Neural progenitor cell (in vitro differentiated cells): Measurements from ENCODE around the gene EYS. TPM values are rescaled to one million over a fixed set of nuclear protein-coding genes. Genes with fewer than 3 reads are reported as not detected.

Experiments
- DNase-seq: peaks from one replicate; pipeline ENCODE4 v3.0.0-alpha.2; 2016; ENCODE audit warnings: low spot score
- H2AFZ ChIP-seq: fragments of 200-600 bp; sonication (generic); replicated peaks from 2 replicates; pipeline ENCODE4 v1.6.1; 2016; ENCODE audit warnings: antibody characterized with exemption
- H3F3A ChIP-seq: fragments of 200-600 bp; sonication (generic); 2 replicates; pipeline ENCODE4 v1.6.1; 2016; ENCODE audit warnings: antibody characterized with exemption, low read depth
- H3K27ac ChIP-seq: fragments of 200-600 bp; sonication (generic); 2 replicates; pipeline ENCODE4 v1.5.1; 2016; ENCODE audit warnings: mild to moderate bottlenecking
- H3K27me3 ChIP-seq: fragments of 200-600 bp; sonication (generic); 2 replicates; pipeline ENCODE4 v1.6.1; 2016; ENCODE audit warnings: mild to moderate bottlenecking, moderate library complexity
- H3K36me3 ChIP-seq: fragments of 200-600 bp; sonication (generic); 2 replicates; pipeline ENCODE4 v1.5.1; 2016
- H3K4me1 ChIP-seq: fragments of 200-600 bp; sonication (generic); 2 replicates; pipeline ENCODE4 v1.6.1; 2016; ENCODE audit warnings: mixed run types
- H3K4me2 ChIP-seq: fragments of 200-600 bp; sonication (generic); 2 replicates; pipeline ENCODE4 v1.6.1; 2016
- H3K4me3 ChIP-seq: fragments of 200-600 bp; sonication (generic); 2 replicates; pipeline ENCODE4 v1.5.1; 2016
- H3K79me2 ChIP-seq: fragments of 200-600 bp; sonication (generic); 2 replicates; pipeline ENCODE4 v1.6.1; 2016; ENCODE audit warnings: low read depth
- H3K9ac ChIP-seq: fragments of 200-600 bp; sonication (generic); 2 replicates; pipeline ENCODE4 v1.6.1; 2016
- H3K9me3 ChIP-seq: fragments of 200-600 bp; sonication (generic); 2 replicates; pipeline ENCODE4 v1.5.1; 2016; ENCODE audit warnings: low read depth
- H4K20me1 ChIP-seq: fragments of 200-600 bp; sonication (generic); 2 replicates; pipeline ENCODE4 v1.6.1; 2016; ENCODE audit warnings: low read depth
- H3K27ac Mint-ChIP-seq: 3 replicates; pipeline ENCODE4 v1.8.0; 2021; ENCODE audit warnings: mixed read lengths
- H3K27me3 Mint-ChIP-seq: 2 replicates; pipeline ENCODE4 v1.8.0; 2022; ENCODE audit warnings: low read depth, mild to moderate bottlenecking, inconsistent platforms, moderate library complexity, mixed read lengths; ENCODE audit not compliant: insufficient read depth
- H3K36me3 Mint-ChIP-seq: 3 replicates; pipeline ENCODE4 v1.8.0; 2021; ENCODE audit warnings: mixed read lengths
- H3K4me1 Mint-ChIP-seq: 3 replicates; pipeline ENCODE4 v1.8.0; 2021; ENCODE audit warnings: mixed read lengths
- H3K4me3 Mint-ChIP-seq: 3 replicates; pipeline ENCODE4 v1.8.0; 2021; ENCODE audit warnings: mild to moderate bottlenecking, moderate library complexity, mixed read lengths
- H3K9me3 Mint-ChIP-seq: 3 replicates; pipeline ENCODE4 v1.8.0; 2020; ENCODE audit warnings: mixed read lengths
- EZH2 ChIP-seq: fragments of 200-600 bp; sonication (generic); IDR thresholded peaks from 2 replicates; pipeline ENCODE4 v1.6.1; 2017; ENCODE audit warnings: antibody characterized with exemption, mild to moderate bottlenecking, moderate library complexity
- EZH2phosphoT487 ChIP-seq: fragments of 200-600 bp; sonication (generic); IDR thresholded peaks from 2 replicates; pipeline ENCODE4 v1.6.1; 2017; ENCODE audit warnings: antibody characterized with exemption
- total RNA-seq: library from RNA; depleted of rRNA; stranded (reverse); fragments of >200 nt; gene quantifications from 2 replicates; pipeline ENCODE4 v1.2.3, GENCODE V29; 2015; ENCODE audit warnings: low replicate concordance
- TF ChIP-seq, protein P1 (sequence below): fragments of 200-600 bp; sonication (generic); IDR thresholded peaks from 2 replicates; pipeline ENCODE4 v1.5.1; 2017; ENCODE audit warnings: antibody characterized with exemption, mild to moderate bottlenecking

EYS gene
- total RNA-seq, 1 donor from 2014 or later = not detected

GRCh38 chr6:64680446-64680845 lies 1026.6 kb downstream of the EYS start:
- Histone ChIP-seq H3K4me1 (no peaks in the 10 kb centered on the region), H2AFZ (no peak overlapping the region), H3K27ac (no peak overlapping the region), H3F3A (no peaks in the 10 kb centered on the region), H3K36me3 (no peaks in the 10 kb centered on the region), H3K9me3 (no peaks in the 10 kb centered on the region), H3K79me2 (no peaks in the 10 kb centered on the region), H4K20me1 (no peaks in the 10 kb centered on the region), H3K27me3 (no peaks in the 10 kb centered on the region), H3K4me3 (no peak overlapping the region), H3K4me2 (no peak overlapping the region), H3K9ac (no peak overlapping the region)
- Mint-ChIP-seq H3K27ac (no peak overlapping the region), H3K27me3 (no peaks in the 10 kb centered on the region), H3K4me3 (no peak overlapping the region), H3K4me1 (no peaks in the 10 kb centered on the region), H3K9me3 (peaks cover 4% of the 10 kb centered on the region), H3K36me3 (no peaks in the 10 kb centered on the region)
- no peak for DNase-seq
- TF ChIP-seq EZH2phosphoT487 (no peak), EZH2 (no peak)
- TF ChIP-seq, protein P1, sequence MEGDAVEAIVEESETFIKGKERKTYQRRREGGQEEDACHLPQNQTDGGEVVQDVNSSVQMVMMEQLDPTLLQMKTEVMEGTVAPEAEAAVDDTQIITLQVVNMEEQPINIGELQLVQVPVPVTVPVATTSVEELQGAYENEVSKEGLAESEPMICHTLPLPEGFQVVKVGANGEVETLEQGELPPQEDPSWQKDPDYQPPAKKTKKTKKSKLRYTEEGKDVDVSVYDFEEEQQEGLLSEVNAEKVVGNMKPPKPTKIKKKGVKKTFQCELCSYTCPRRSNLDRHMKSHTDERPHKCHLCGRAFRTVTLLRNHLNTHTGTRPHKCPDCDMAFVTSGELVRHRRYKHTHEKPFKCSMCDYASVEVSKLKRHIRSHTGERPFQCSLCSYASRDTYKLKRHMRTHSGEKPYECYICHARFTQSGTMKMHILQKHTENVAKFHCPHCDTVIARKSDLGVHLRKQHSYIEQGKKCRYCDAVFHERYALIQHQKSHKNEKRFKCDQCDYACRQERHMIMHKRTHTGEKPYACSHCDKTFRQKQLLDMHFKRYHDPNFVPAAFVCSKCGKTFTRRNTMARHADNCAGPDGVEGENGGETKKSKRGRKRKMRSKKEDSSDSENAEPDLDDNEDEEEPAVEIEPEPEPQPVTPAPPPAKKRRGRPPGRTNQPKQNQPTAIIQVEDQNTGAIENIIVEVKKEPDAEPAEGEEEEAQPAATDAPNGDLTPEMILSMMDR = no peak

GRCh38 chr6:64679416-64679815 lies 1027.6 kb downstream of the EYS start:
- H3K27me3 Mint-ChIP-seq = no peaks in the 10 kb centered on the region
- no peak overlapping the region for H3K4me2 ChIP-seq

GRCh38 chr6:64672651-64673050 lies 1034.4 kb downstream of the EYS start:
- Mint-ChIP-seq H3K4me1 (no peaks in the 10 kb centered on the region), H3K27me3 (no peaks in the 10 kb centered on the region), H3K36me3 (no peaks in the 10 kb centered on the region), H3K27ac (no peak overlapping the region), H3K9me3 (no peaks in the 10 kb centered on the region), H3K4me3 (no peak overlapping the region)
- Histone ChIP-seq H3K9me3 (no peaks in the 10 kb centered on the region), H3K36me3 (no peaks in the 10 kb centered on the region), H2AFZ (no peak overlapping the region), H3K4me1 (no peaks in the 10 kb centered on the region), H3K27me3 (no peaks in the 10 kb centered on the region), H4K20me1 (no peaks in the 10 kb centered on the region), H3K27ac (no peak overlapping the region), H3K4me2 (no peak overlapping the region), H3K9ac (no peak overlapping the region), H3K79me2 (no peaks in the 10 kb centered on the region), H3F3A (no peaks in the 10 kb centered on the region), H3K4me3 (no peak overlapping the region)
- TF ChIP-seq EZH2 = no peak
- TF ChIP-seq, protein P1 = no peak
- no peak for TF ChIP-seq EZH2phosphoT487
- no peak for DNase-seq

More at GRCh38 chr6:64679416-64679815, 1027.6 kb downstream of the EYS start:
- Histone ChIP-seq H3K9ac (no peak overlapping the region), H3K27ac (no peak overlapping the region), H2AFZ (no peak overlapping the region), H4K20me1 (no peaks in the 10 kb centered on the region), H3K4me3 (no peak overlapping the region), H3K27me3 (no peaks in the 10 kb centered on the region), H3K9me3 (no peaks in the 10 kb centered on the region), H3F3A (no peaks in the 10 kb centered on the region), H3K79me2 (no peaks in the 10 kb centered on the region), H3K36me3 (no peaks in the 10 kb centered on the region), H3K4me1 (no peaks in the 10 kb centered on the region)
- H3K27ac Mint-ChIP-seq = no peak overlapping the region
- H3K36me3 Mint-ChIP-seq = no peaks in the 10 kb centered on the region
- TF ChIP-seq EZH2 = no peak
- TF ChIP-seq, protein P1 = no peak
- no peak for TF ChIP-seq EZH2phosphoT487
- peaks cover 4% of the 10 kb centered on the region for H3K9me3 Mint-ChIP-seq
- H3K4me3 Mint-ChIP-seq = no peak overlapping the region
- no peak for DNase-seq
- no peaks in the 10 kb centered on the region for H3K4me1 Mint-ChIP-seq
